Smooth muscle cell of trachea (primary cell): ENCODE measurements around the gene SMTNL1. TPM values are rescaled to one million over a fixed set of nuclear protein-coding genes. Genes with fewer than 3 reads are reported as not detected.

Experiments used
- total RNA-seq: library from RNA; depleted of rRNA; stranded (reverse); fragments of >200 nt; gene quantifications from 2 replicates; pipeline ENCODE4 v1.2.1, GENCODE V29; 2014

Gene SMTNL1
- not detected in 2 replicates for total RNA-seq

GRCh38 chr11:57536947-57537619 is at the start of gene SMTNL1:
Gene SMTNL1, plus strand, starts transcription at chr11:57537595. Its CDS starts 5,048 bp downstream, at chr11:57542643.

GRCh38 chr11:57515332-57516060 is 21.9 kb upstream of the SMTNL1 start, which contains the start of gene SLC43A1:
Gene SLC43A1, minus strand, starts transcription at chr11:57515702. Its CDS starts 1,591 bp downstream, at chr11:57514111.

GRCh38 chr11:57530596-57531507 is 6.5 kb upstream of the SMTNL1 start, which contains the start of gene TIMM10:
Gene TIMM10, minus strand, starts transcription at chr11:57530754. Its CDS starts 565 bp downstream, at chr11:57530189.

GRCh38 chr11:57567515-57568329 is 30.3 kb downstream of the SMTNL1 start, which contains the start of gene UBE2L6:
Gene UBE2L6, minus strand, starts transcription at chr11:57567672. Its CDS starts 61 bp downstream, at chr11:57567611.

GRCh38 chr11:57597461-57597915 is 60.1 kb downstream of the SMTNL1 start, which contains the start of gene SERPING1:
Gene SERPING1, plus strand, starts transcription at chr11:57597685. Its CDS starts 586 bp downstream, at chr11:57598271.

Other genes starting within 250 kb of the SMTNL1 start
- gene TNKS1BP1, start 212.6 kb upstream of the SMTNL1 start, total RNA-seq, result 114 and 171 TPM in 2 replicates
- 49.0 and 92.8 TPM in 2 replicates for gene SSRP1, start 201.7 kb upstream of the SMTNL1 start, total RNA-seq
- not detected in 2 replicates for gene P2RX3, start 199.2 kb upstream of the SMTNL1 start, total RNA-seq
- not detected in 2 replicates for gene PRG3, start 156.4 kb upstream of the SMTNL1 start, total RNA-seq
- gene PRG2, start 146.9 kb upstream of the SMTNL1 start, total RNA-seq, result not detected in 2 replicates
- 48.4 and 77.2 TPM in 2 replicates for gene SLC43A3, start 110.5 kb upstream of the SMTNL1 start, total RNA-seq
- 0.33 TPM in 1 of 2 replicates, not detected in the other for gene RTN4RL2, start 77.1 kb upstream of the SMTNL1 start, total RNA-seq
- gene SLC43A1, start 21.9 kb upstream of the SMTNL1 start, total RNA-seq, result 15.3 and 23.5 TPM in 2 replicates
- 14.9 and 35.5 TPM in 2 replicates for gene TIMM10, start 6.8 kb upstream of the SMTNL1 start, total RNA-seq
- 43.3 and 106 TPM in 2 replicates for gene UBE2L6, start 30.1 kb downstream of the SMTNL1 start, total RNA-seq
- 9.6 and 26.0 TPM in 2 replicates for gene SERPING1, start 60.1 kb downstream of the SMTNL1 start, total RNA-seq
- 2.6 and 3.1 TPM in 2 replicates for gene YPEL4, start 112.3 kb downstream of the SMTNL1 start, total RNA-seq
- gene CLP1, start 120.2 kb downstream of the SMTNL1 start, total RNA-seq, result 19.5 and 20.2 TPM in 2 replicates
- gene ZDHHC5, start 130.5 kb downstream of the SMTNL1 start, total RNA-seq, result 26.9 and 42.0 TPM in 2 replicates
- gene MED19, start 174.6 kb downstream of the SMTNL1 start, total RNA-seq, result 12.4 and 20.7 TPM in 2 replicates
- 48.1 and 48.3 TPM in 2 replicates for gene TMX2, start 175.0 kb downstream of the SMTNL1 start, total RNA-seq
- gene SELENOH, start 203.9 kb downstream of the SMTNL1 start, total RNA-seq, result 67.0 and 110 TPM in 2 replicates
- not detected in 2 replicates for gene BTBD18, start 214.2 kb downstream of the SMTNL1 start, total RNA-seq
- gene CTNND1, start 224.2 kb downstream of the SMTNL1 start, total RNA-seq, result 114 and 116 TPM in 2 replicates